Activated T-helper 2 cell treated with anti-CD3 and anti-CD28 coated beads, Interferon-gamma antibody, Interleukin-2, Interleukin-4, amounts not matched to agents 10 μg/mL and 5 μg/mL and 100 μg/mL, durations not matched to agents 14 hours and 24 hours and 36 hours (primary cell): ENCODE results near the gene LIMS1. TPM values are rescaled to one million over a fixed set of nuclear protein-coding genes. Genes with fewer than 3 reads are reported as not detected.
"Not testable (repeated sequence)": the region's sequence is repeated elsewhere in the genome, so short reads cannot be mapped to it uniquely, and the experiment has no call there.

Experiments used
- DNase-seq: peaks from one replicate; pipeline ENCODE4 v3.0.0; 2021; ENCODE audit warnings: low spot score
- H3K27ac Mint-ChIP-seq: one replicate; pipeline ENCODE4 v1.8.0; 2021; ENCODE audit warnings: mixed read lengths
- H3K27me3 Mint-ChIP-seq: one replicate; pipeline ENCODE4 v1.8.0; 2021; ENCODE audit warnings: low read depth, mixed read lengths
- H3K36me3 Mint-ChIP-seq: one replicate; pipeline ENCODE4 v1.8.0; 2021; ENCODE audit warnings: low read depth, mixed read lengths
- H3K4me1 Mint-ChIP-seq: one replicate; pipeline ENCODE4 v1.8.0; 2021; ENCODE audit warnings: low read depth, mixed read lengths
- H3K4me3 Mint-ChIP-seq: one replicate; pipeline ENCODE4 v1.8.0; 2021; ENCODE audit warnings: low read depth, mild to moderate bottlenecking, moderate library complexity, mixed read lengths
- H3K9me3 Mint-ChIP-seq: one replicate; pipeline ENCODE4 v1.8.0; 2021; ENCODE audit warnings: mixed read lengths
- intact Hi-C: fragments of 100-400 bp; cut with micrococcal nuclease; formaldehyde crosslinking; loops from one replicate; pipeline ENCODE4 v1.15.1; 2023
- total RNA-seq: library from RNA; stranded (reverse); gene quantifications from 2 replicates; pipeline ENCODE4 v1.2.3, GENCODE V29; 2022

LIMS1 gene
- total RNA-seq, 1 donor from 2014 or later: 48.4 TPM

- H3K9me3 Mint-ChIP-seq, H3K4me1 Mint-ChIP-seq: not testable (repeated sequence)
Observed at GRCh38 chr2:108672200-108672805, 138.0 kb downstream of the LIMS1 start.

GRCh38 chr2:108676522-108676921 lies 142.3 kb downstream of the LIMS1 start:
- Mint-ChIP-seq H3K4me1 (peaks cover 17% of the 10 kb centered on the region), H3K36me3 (peaks cover 38% of the 10 kb centered on the region)
- intact Hi-C loops, H3K27ac Mint-ChIP-seq, DNase-seq, H3K4me3 Mint-ChIP-seq, H3K9me3 Mint-ChIP-seq, H3K27me3 Mint-ChIP-seq: not testable (repeated sequence)

More at GRCh38 chr2:108672200-108672805, 138.0 kb downstream of the LIMS1 start:
- peaks cover 26% of the 10 kb centered on the region for H3K36me3 Mint-ChIP-seq
- intact Hi-C loops, DNase-seq, H3K4me3 Mint-ChIP-seq, H3K27ac Mint-ChIP-seq, H3K27me3 Mint-ChIP-seq: not testable (repeated sequence)

GRCh38 chr2:108677239-108677744 lies 143.0 kb downstream of the LIMS1 start:
- peak overlapping the region; percentile 46 for H3K27ac Mint-ChIP-seq
- peaks cover 41% of the 10 kb centered on the region for H3K36me3 Mint-ChIP-seq
- H3K9me3 Mint-ChIP-seq, H3K4me3 Mint-ChIP-seq, H3K27me3 Mint-ChIP-seq, intact Hi-C loops, DNase-seq: not testable (repeated sequence)
- peaks cover 17% of the 10 kb centered on the region for H3K4me1 Mint-ChIP-seq

GRCh38 chr2:108678198-108678651 lies 144.0 kb downstream of the LIMS1 start:
- intact Hi-C loops, H3K4me3 Mint-ChIP-seq, H3K27me3 Mint-ChIP-seq, DNase-seq, H3K9me3 Mint-ChIP-seq: not testable (repeated sequence)
- Mint-ChIP-seq H3K36me3 (peaks cover 38% of the 10 kb centered on the region), H3K4me1 (peaks cover 17% of the 10 kb centered on the region), H3K27ac (peak overlapping the region; percentile 43)

GRCh38 chr2:108680805-108681204 lies 146.5 kb downstream of the LIMS1 start:
- H3K36me3 Mint-ChIP-seq: peaks cover 34% of the 10 kb centered on the region
- DNase-seq, H3K9me3 Mint-ChIP-seq, H3K27ac Mint-ChIP-seq, H3K4me3 Mint-ChIP-seq, H3K27me3 Mint-ChIP-seq, intact Hi-C loops: not testable (repeated sequence)
- H3K4me1 Mint-ChIP-seq: peaks cover 17% of the 10 kb centered on the region

- intact Hi-C loops: not testable (repeated sequence)
Observed at GRCh38 chr2:108688818-108689756, 154.8 kb downstream of the LIMS1 start.

GRCh38 chr2:108690001-108690400 lies 155.7 kb downstream of the LIMS1 start:
- H3K4me1 Mint-ChIP-seq, H3K4me3 Mint-ChIP-seq, H3K27ac Mint-ChIP-seq, DNase-seq, H3K9me3 Mint-ChIP-seq, H3K36me3 Mint-ChIP-seq, H3K27me3 Mint-ChIP-seq, intact Hi-C loops: not testable (repeated sequence)

More at GRCh38 chr2:108688818-108689756, 154.8 kb downstream of the LIMS1 start:
- H3K36me3 Mint-ChIP-seq, H3K4me1 Mint-ChIP-seq, DNase-seq, H3K4me3 Mint-ChIP-seq, H3K27ac Mint-ChIP-seq, H3K27me3 Mint-ChIP-seq, H3K9me3 Mint-ChIP-seq: not testable (repeated sequence)

GRCh38 chr2:108691447-108691846 lies 157.2 kb downstream of the LIMS1 start:
- intact Hi-C loops: no loop called here
- H3K4me1 Mint-ChIP-seq: no peaks in the 10 kb centered on the region
- H3K9me3 Mint-ChIP-seq: no peaks in the 10 kb centered on the region
- H3K27me3 Mint-ChIP-seq: no peaks in the 10 kb centered on the region
- no peak for DNase-seq
- peaks cover 3% of the 10 kb centered on the region for H3K36me3 Mint-ChIP-seq
- no peak overlapping the region for H3K4me3 Mint-ChIP-seq
- H3K27ac Mint-ChIP-seq: no peak overlapping the region

GRCh38 chr2:108701208-108701607 lies 166.9 kb downstream of the LIMS1 start:
- intact Hi-C loops: no loop called here
- Mint-ChIP-seq H3K36me3 (no peaks in the 10 kb centered on the region), H3K27ac (no peak overlapping the region), H3K4me1 (peaks cover 4% of the 10 kb centered on the region), H3K4me3 (no peak overlapping the region), H3K27me3 (no peaks in the 10 kb centered on the region), H3K9me3 (peaks cover under 1% of the 10 kb centered on the region)
- DNase-seq: no peak

- DNase-seq: no peak
- H3K27ac Mint-ChIP-seq: no peak overlapping the region
- H3K9me3 Mint-ChIP-seq: peaks cover 6% of the 10 kb centered on the region
- intact Hi-C loops: no loop called here
- H3K4me1 Mint-ChIP-seq: peaks cover 4% of the 10 kb centered on the region
- no peak overlapping the region for H3K4me3 Mint-ChIP-seq
- no peaks in the 10 kb centered on the region for H3K27me3 Mint-ChIP-seq
- no peaks in the 10 kb centered on the region for H3K36me3 Mint-ChIP-seq
Observed at GRCh38 chr2:108701806-108702205, 167.5 kb downstream of the LIMS1 start.

- Mint-ChIP-seq H3K36me3 (no peaks in the 10 kb centered on the region), H3K9me3 (peaks cover 17% of the 10 kb centered on the region), H3K27ac (no peak overlapping the region), H3K27me3 (peaks cover 4% of the 10 kb centered on the region), H3K4me3 (no peak overlapping the region), H3K4me1 (peaks cover 5% of the 10 kb centered on the region)
- intact Hi-C loops: no loop called here
- no peak for DNase-seq
Observed at GRCh38 chr2:108704871-108705270, 170.6 kb downstream of the LIMS1 start.

- Mint-ChIP-seq H3K36me3 (no peaks in the 10 kb centered on the region), H3K27me3 (peaks cover 7% of the 10 kb centered on the region), H3K27ac (no peak overlapping the region), H3K4me1 (peaks cover 1% of the 10 kb centered on the region), H3K4me3 (no peak overlapping the region), H3K9me3 (peaks cover 17% of the 10 kb centered on the region)
- intact Hi-C loops: no loop called here
- no peak for DNase-seq
Observed at GRCh38 chr2:108707300-108707699, 173.0 kb downstream of the LIMS1 start.

GRCh38 chr2:108716971-108717370 lies 182.7 kb downstream of the LIMS1 start:
- not testable (repeated sequence) for H3K27ac Mint-ChIP-seq, H3K4me1 Mint-ChIP-seq, DNase-seq, H3K27me3 Mint-ChIP-seq, H3K36me3 Mint-ChIP-seq, H3K4me3 Mint-ChIP-seq, H3K9me3 Mint-ChIP-seq
- intact Hi-C loops: loop anchor here (5.0 kb wide), 2 partner anchors 110 to 185 kb away; partner anchors contain the start of gene LIMS1
